Stimulated activated CD4-positive, alpha-beta T cell treated with anti-CD3 and anti-CD28 coated beads, Interleukin-1b, Interleukin-23, amount 100 ng/mL, for 1 hour (primary cell): ENCODE results near the gene TARP.
"Not testable (repeated sequence)": the region's sequence is repeated elsewhere in the genome, so short reads cannot be mapped to it uniquely, and the experiment has no call there.

Experiments
- DNase-seq, 2 donors: peaks; one replicate each; pipeline ENCODE4 v3.0.0-alpha.2; 2020; ENCODE audit warnings: low read depth in 2 of 2

Gene TARP

GRCh38 chr7:38262545-38262944 is 10.9 kb downstream of the TARP start:
- no peak for DNase-seq

- not testable (repeated sequence) for DNase-seq
Measured at GRCh38 chr7:38262026-38262425, 11.4 kb downstream of the TARP start.

DNA sequence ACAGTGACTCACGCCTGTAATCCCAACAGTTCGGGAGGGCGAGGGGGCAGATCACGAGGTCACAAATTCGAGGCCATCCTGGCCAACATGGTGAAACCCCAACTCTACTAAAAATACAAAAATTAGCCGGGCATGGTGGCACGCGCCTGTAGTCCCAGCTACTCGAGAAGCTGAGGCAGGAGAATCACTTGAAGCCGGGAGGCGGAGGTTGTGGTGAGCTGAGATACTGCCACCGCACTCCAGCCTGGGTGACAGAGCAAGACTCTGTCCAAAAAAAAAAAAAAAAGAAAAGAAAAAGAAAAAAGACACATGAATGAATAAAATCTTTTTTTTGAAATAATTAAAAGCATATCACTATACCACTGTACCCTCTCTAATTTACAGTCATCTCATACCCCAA is 11.8 kb downstream of the TARP start:
- DNase-seq, result not testable (repeated sequence)

- not testable (repeated sequence) for DNase-seq
Measured at GRCh38 chr7:38259157-38259556, 14.3 kb downstream of the TARP start.

GRCh38 chr7:38257350-38257677 is 16.1 kb downstream of the TARP start:
- DNase-seq, result no peak

DNA sequence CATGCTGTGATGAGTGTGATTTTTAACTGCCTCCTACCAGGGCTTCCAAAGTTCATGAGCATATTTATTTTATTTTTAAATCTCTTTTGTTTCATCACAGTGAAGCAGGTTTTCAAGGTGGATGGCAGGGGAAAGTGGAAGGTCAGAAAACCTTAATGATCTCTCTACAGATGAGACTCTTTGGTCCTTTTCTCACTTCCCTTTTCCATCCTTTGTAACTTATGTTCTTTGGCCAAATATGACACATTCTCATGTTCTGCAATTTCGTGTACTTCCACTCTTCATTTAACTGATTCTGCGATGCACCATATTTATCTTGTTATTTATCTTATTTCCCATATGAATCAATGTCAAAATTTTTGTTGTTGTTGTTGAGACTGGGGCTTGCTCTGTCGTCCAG is 23.6 kb downstream of the TARP start:
- not testable (repeated sequence) for DNase-seq

DNA sequence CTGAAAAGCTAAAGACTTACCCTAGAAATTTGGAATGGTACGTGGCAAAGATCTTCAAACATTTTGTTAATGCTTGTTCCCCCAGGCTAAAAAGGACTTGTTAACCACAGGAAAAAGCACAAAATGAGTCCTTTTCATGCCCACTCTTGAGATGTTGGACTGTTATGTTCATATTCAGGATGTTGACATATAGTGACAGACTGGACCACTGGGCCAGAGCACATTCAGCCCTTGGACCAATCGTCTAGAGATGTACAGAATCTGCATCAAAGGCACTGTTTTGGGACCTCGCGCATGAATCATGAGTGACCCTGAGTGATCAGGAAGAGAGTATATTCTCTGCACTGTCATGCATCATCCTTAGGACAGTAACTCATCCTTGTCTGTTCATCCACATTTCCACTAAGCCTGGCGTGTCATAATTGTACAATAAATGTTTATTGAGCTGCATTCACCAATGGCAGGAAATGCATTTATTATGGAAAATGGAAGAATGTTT is 25.3 kb downstream of the TARP start:
- DNase-seq, result no peak

DNA sequence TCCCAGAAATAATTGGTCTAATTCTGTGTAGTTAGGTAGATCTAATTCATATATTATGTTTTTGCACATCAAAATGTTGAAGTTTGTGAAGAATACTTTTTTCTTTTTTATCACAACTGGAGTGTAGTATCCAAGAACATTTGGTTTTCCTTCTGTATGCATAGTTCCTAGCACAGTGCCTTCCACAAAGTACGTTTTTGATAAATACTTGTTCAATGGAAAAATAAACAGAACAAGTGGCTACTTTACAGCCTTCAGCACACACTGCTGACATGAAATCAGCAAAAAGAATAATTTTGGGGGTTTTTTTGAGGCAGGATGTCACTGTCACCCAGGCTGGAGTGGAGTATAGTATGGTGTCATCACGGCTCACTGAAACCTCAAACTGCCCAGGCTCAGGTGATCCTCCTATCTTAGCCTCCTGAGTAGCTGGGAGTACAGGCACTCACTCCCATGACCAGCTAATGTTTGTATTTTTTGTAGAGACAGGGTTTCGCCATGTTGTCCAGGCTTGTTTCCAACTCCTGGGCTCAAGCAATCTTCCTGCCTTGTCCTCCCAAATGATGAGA is 27.9 kb downstream of the TARP start:
- DNase-seq, result no peak

GRCh38 chr7:38244516-38244915 is 28.9 kb downstream of the TARP start:
- no peak for DNase-seq

DNA sequence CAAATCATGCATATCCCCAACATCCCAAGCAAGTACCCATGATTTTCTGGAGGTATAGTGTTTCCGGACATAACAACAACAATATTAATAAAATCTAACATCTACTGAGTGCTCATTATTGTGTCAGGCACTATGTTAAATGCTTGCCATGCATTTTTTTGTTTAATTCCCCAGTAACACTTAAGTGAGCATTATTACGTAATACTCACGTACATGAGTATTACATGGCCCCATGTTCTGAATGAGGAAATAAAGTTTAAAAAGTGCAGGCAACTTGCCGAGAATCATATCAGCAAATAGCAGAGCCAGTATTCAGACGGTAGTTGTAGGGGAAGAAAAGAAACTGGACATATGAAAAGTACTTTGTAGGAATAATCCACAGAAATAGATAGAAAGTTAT is 30.1 kb downstream of the TARP start:
- DNase-seq, result not testable (repeated sequence)

DNA sequence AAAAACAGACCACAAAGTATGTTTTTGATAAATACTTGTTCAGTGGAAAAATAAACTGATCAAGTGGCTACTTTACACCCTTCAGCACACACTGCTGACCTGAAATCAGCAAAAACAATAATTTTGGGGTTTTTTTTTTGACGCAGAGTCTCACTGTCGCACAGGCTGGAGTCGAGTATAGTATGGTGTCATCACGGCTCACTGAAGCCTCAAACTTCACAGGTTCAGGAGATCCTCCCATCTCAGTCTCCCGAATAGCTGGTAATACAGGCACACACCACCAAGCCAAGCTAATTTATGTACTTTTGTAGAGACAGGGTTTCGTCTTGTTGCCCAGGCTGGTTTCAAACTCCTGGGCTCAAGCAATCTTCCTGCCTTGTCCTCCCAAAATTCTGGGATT is 30.6 kb downstream of the TARP start:
- no peak for DNase-seq

DNA sequence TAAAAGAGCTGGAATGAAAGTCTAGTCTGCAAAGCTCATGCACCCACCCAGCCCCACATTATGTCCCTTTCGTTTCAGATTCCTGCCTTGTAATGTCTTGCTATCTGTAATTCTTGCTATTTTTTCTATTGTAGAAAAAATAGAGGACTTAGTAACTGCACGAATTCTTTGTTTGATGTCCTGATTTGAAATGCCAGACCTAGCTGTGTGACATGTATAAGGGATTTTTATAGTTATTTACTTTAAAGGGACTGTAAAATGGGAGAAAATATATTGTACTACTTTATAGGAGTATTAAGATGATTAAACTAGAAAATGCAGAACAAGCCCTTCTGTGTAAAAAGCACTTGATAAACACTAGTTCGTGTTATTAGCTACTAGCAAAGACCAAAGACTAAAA is 32.4 kb downstream of the TARP start:
- DNase-seq, result no peak

GRCh38 chr7:38239129-38239528 is 34.3 kb downstream of the TARP start:
- not testable (repeated sequence) for DNase-seq

DNA sequence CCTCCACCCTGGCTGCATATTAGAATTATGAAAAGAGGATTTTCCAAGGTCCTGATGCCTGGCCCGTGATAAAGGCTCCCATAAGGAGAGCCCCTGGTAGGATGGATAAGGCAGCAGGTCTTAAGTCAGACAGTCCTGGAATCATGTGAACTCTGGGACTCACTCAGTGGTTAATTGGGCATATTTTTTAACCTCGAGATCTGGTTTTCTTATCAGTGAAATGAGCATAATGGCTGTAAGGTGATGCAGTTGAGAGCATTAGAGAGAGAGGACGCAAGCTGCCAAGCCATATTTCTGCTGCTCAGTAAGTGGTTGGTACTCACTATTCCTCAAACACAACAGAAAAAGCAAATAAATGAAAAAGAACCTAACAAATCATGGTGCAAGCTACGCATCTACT is 37.8 kb downstream of the TARP start:
- DNase-seq, result no peak

DNA sequence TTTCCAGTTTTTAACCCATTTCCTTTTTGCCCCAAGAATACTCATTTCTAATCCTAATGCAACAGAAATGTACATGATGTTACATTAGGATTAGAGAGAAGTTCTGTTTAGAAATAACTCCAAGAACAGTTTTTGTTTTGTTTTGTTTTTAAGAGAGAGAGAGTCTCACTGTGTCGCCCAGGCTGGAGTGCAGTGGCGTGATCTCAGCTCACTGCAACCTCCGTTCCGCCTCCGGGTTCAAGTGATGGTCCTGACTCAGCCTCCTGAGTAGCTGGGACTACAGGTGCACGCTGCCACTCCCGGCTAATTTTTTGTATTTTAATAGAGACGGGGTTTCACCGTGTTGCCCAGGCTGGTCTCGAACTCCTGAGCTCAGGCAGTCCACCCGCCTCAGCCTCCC is 38.7 kb downstream of the TARP start:
- DNase-seq, result not testable (repeated sequence)

GRCh38 chr7:38232502-38233366 is 40.7 kb downstream of the TARP start:
- peak; percentile 20 to 34 for DNase-seq

DNA sequence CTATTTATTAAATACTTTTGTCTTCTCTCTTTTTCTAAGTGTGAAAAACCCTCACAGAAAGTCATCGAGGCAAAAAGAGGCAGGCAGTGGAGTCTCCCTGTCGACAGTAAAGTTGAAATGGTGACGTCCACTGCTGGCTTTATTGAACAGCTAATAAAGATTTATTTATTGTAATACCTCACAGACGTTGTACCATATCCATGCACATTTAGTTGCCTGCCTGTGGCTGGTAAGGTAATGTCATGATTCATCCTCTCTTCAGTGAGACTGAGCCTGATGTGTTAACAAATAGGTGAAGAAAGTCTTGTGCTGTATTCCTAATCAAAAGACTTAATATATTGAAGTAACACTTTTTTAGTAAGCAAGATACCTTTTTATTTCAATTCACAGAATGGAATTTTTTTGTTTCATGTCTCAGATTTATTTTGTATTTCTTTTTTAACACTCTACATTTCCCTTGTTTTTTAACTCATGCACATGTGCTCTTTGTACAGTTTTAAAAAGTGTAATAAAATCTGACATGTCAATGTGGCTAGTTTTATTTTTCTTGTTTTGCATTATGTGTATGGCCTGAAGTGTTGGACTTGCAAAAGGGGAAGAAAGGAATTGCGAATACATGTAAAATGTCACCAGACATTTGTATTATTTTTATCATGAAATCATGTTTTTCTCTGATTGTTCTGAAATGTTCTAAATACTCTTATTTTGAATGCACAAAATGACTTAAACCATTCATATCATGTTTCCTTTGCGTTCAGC is 43.4 kb downstream of the TARP start:
- no peak for DNase-seq

- no peak for DNase-seq
Measured at GRCh38 chr7:38229386-38229785, 44.0 kb downstream of the TARP start.

GRCh38 chr7:38224392-38224791 is 49.0 kb downstream of the TARP start:
- DNase-seq, result no peak

GRCh38 chr7:38223306-38223705 is 50.1 kb downstream of the TARP start:
- DNase-seq, result no peak

DNA sequence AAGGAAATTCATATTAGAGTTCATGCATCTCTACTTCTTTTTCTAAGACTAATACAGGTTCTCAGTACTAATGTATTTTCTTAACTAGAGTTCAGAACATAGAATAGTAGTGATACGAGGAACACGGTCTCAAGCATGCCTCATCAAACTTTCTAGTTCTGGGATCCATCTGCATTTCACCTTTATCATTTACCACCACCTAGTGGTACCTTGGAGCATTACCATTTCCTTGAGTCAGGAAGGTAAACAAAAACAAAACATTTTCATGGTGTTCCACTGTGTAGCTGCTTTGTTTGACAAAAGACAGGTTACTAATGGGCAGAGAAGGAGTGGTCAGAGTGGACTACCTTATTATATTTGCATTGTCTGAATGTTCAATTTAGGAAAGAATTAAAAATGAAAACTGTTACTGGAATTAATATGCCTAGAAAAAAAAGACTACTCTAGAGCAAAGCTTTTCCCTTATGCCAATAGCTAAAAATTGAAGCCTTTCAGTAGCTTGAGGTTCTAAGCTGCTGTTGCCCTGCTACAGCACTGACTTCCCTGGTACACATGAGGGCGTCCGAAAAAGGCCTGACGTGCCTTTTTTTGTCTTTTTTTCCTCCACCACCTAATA is 50.8 kb downstream of the TARP start:
- no peak for DNase-seq

- no peak for DNase-seq
Measured at GRCh38 chr7:38220452-38220851, 53.0 kb downstream of the TARP start.
